ENCODE results near the gene TDRD5. TPM values are rescaled to one million over a fixed set of nuclear protein-coding genes. Genes with fewer than 3 reads are reported as not detected.

TDRD5 gene
- polyA plus RNA-seq (ENCODE audit: insufficient read length) = not detected

DNA sequence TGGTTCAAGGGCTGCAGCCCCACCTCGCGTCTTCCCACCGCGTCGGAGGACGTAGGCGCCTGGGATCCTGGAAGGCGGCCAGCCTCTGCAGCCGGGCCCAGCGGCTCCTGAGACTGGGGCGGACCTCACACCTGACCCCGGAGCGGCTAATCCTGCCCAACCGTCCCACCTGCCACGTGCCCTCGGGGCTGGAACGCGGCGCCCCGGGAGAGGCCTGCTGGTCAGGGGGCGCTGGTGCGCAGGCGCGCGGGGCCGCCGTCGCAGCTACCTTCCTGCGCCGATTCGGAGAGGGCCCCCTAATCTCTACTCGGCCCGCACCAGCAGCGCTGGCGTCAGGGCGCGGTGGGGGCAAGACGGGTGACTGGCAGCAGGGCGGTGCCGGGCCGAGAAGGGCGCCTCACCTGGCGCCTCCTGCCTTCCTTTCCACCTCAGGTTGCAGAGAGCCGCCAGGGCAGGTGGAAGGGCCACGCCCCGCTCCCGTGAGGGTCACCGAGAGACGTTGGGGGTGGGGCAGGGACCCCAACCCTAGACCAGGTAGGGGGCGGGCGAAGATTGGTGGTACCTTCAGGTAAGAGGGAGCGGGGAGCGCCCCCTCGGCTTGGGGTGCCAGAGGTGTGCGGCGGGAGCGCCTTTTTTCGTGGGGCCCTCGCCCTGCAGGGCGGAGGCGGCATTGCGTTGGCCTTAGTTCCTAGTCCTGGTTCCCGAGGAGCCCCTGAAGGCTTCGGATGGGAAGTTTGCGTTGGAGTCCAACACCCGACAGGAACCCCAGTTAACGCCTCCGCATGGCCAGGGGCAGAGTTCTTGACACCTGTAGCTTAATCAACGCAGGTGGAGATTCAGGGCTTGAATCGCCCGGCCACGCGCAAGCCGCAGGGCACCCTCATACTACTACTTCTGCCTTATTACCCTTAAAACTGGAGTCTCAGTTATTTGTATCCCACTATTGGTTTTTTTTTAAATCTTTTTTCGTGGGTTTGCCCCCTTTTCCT, at the start of gene TDRD5:
Gene TDRD5, plus strand, starts transcription at position 241 of the 989 bp plus-strand sequence. CDS start 784 bp downstream, outside the sequence.
- DNase-seq (ENCODE audit: low read depth) = no peak

DNA sequence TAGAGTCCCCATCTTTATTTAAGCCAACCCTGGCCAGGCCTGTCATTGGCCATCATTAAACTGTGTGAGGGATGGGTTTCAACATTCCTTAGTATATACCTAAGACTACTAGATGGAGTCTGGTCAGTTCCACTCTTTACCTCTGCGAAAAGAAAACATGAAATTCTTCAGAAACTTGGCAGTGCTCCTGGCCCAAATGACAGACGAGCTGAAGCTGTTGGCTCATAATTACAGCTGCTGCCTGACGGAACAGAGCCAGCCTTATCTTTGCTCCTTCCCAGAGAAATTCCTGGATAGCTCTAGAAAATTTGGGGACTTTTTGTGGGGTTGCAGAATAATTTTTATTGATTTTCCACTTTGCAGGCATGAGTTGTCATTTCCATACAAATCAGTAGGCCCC, 46.3 kb upstream of the TDRD5 start:
- DNase-seq (ENCODE audit: low read depth) = no peak

- DNase-seq (ENCODE audit: low read depth) = no peak
These were observed 44.6 kb upstream of the TDRD5 start for GRCh38 chr1:179547021-179547535.

DNA sequence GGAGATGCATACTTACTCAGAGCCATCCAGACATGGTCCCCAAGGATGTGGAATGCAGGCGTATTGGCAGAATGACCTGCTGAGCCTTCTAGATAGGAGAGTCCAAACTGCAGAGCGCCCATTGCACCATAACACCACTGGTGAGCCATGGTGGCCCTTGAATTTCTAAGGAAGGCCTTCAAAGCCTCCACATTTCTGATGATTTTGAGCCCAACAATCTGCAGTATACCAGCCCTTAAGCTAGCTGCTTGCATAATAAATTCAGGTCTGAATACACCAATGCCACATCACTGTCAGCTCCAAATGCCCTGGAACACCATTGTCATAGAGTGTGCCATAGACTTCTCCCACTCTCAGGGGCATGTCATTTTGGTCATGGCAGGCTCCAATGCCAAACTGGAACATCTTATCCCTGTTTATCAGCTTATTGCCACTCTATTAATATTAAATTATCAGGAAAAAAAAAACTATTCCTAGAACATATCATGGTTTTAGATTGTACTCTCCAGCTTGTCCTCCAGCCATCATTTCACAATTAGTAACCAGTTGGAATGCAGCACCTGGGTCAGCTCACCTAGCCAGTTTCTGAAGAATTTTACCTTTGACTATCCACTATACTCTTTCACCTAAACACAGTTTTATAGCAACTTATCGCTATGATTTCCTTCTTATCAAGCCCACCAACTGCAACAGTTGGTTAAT, 42.8 kb upstream of the TDRD5 start:
- DNase-seq (ENCODE audit: low read depth) = no peak

DNA sequence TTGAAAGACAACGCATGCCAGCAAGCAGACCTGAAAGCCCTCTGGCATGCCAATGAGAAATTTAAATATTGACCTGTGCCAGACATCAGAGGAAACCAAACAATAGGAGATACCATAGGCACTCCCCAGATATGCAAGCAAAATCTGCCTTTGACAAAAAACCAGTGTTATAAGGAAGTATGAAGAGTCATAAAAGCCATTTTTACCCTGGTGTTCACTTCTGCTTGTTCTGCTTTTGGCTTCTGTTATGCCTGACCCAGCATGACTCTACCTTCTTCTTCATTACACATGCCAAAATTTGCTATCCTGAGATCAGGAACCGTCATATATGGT, 42.3 kb upstream of the TDRD5 start:
- no peak for DNase-seq (ENCODE audit: low read depth)

DNA sequence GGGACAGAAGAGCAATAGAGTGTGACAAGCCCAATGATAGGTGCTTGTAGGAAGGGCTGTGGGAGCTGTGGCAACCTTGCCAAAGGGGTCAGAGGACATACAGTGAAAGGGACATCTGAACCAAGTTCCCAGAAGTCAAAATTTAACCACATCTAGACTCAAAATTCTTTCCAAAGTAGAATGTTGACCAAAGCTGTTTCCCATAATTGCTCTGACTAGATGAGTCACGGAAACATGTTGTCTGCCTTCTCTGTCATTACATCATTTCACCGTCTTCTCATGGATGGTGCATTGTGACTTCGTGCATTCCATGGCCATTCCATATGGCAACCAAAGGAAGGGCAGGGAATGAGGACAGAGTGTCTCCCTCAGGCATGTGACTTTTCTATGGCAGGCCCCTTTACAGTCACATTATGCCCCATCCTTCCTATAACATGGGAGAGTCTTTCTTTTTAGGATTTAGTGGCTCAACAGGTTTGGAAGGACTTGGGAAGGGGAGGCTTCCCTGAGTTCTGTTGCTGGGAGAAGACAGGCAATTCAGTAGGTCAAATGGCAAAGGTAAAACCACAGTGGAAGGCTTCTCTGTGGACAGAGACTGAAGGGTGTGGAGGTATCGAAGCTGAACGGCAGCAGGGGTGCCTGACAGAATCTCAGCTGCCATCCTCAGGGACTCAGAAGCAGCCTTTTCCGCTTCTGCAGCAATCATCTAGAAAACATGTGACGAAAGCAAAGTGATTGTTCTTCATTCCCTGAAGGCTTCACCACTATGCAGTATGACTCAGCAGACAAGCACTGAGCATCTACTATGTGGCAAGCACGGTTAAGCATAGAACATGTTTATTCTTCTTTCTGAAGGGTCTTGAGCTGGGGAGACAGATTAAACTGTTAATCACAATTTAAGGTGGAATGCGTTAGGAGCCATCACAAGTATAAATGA, 40.6 kb upstream of the TDRD5 start:
- no peak for DNase-seq (ENCODE audit: low read depth)

DNA sequence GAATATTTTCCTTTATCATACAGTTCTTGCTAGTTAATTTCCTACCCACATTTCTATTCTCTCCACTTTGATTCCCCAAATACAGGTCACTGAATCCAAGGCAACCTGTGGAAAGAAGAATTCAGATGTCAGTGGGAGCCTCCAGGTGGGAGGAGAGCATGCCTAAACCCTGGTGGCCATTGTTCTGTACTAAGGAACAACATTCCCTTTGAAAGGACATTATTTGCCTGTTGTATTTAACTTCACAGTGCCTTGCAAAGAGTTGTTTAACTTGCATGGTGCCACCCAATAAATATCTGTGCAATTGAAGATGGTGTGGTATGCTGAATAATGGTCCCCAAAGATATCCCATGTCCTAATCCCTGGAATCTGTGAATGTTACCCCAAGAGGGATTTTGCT, 37.2 kb upstream of the TDRD5 start:
- no peak for DNase-seq (ENCODE audit: low read depth)

GRCh38 chr1:179558078-179558477, 33.6 kb upstream of the TDRD5 start:
- no peak for DNase-seq (ENCODE audit: low read depth)

GRCh38 chr1:179575497-179576314, 15.9 kb upstream of the TDRD5 start, which contains the start of gene NPHS2:
TSS of gene NPHS2 (minus strand) at chr1:179575948. CDS start at chr1:179575864, 84 bp downstream.
- DNase-seq (ENCODE audit: low read depth) = no peak

- no peak for DNase-seq (ENCODE audit: low read depth)
These were observed 15.1 kb upstream of the TDRD5 start for GRCh38 chr1:179576509-179576908.

DNA sequence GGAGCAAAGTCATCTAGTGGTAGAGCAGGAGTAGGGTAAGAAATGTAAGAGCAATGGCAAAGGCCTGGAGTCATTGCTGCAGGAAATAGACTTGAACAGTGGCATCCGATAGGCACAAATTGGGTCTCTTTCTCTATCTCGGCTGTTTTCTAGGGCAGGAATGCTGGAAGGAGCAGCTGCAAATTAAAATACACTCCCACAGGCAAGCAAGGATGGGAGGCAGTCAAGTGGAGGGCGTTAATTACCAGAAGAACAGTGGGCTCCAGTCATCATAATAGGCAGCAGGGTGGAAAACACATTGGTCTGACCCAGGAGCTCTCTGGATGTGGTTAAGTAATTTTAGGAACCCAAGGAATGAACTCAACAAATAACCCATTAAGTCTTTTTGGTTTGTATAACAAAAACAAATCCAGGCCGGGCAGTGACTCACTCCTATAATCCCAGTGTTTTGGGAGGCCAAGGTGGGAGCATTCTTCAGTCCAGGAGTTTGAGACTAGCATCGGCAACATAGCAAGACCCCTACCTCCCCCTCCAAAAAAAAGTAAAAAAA, 7.8 kb upstream of the TDRD5 start:
- no peak for DNase-seq (ENCODE audit: low read depth)

- DNase-seq (ENCODE audit: low read depth) = no peak
These were observed 5.4 kb upstream of the TDRD5 start for GRCh38 chr1:179586107-179586823.

DNA sequence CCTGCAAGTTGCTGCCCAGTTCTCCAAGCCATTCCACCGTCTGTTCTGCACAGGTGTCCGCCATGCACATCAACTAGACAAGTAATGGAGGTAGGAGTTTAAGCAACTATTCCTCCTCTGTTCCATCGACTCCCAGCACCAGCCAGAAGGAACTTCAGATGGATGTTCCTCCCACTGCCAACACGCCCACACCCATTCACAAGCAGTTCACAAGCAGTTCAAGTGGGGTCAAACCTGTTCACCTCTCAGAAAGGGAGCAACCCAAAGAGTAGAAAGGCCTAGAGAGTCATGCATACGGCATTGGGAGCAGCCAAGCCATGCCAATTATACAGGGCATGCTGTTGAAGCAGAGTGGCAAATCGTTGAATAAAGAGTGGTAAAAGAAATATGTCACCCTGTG, 4.3 kb upstream of the TDRD5 start:
- no peak for DNase-seq (ENCODE audit: low read depth)

DNA sequence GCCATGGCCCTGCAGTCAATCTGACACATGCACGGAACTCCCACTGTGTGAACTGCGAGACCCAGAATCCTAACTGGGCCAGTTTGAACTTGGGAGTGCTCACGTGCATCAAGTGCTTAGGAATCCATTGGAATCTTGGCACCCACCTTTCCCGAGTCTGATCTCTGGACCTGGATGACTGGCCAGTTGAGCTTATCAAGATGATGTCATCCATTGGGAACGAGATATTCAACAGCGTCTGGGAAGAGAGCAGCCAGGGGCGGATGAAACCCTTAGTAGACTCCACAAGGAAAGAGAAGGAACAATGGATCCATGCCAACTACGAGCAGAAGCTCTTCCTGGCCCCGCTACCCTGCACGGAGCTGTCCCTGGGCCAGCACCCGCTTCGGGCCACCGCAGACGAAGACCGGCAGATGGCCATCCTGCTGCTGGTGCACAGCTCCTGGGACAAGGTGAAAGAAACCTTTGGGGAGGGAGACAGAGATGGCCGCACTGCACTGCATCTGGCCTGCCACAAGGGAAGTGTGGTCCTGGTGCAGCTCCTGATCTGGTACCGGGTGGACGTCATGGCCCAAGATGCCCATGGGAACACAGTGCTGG, 3.1 kb upstream of the TDRD5 start:
- no peak for DNase-seq (ENCODE audit: low read depth)

GRCh38 chr1:179589509-179589908, 2.1 kb upstream of the TDRD5 start:
- no peak for DNase-seq (ENCODE audit: low read depth)

- DNase-seq (ENCODE audit: low read depth) = no peak
These were observed 961 bp upstream of the TDRD5 start for GRCh38 chr1:179590671-179591070.

DNA sequence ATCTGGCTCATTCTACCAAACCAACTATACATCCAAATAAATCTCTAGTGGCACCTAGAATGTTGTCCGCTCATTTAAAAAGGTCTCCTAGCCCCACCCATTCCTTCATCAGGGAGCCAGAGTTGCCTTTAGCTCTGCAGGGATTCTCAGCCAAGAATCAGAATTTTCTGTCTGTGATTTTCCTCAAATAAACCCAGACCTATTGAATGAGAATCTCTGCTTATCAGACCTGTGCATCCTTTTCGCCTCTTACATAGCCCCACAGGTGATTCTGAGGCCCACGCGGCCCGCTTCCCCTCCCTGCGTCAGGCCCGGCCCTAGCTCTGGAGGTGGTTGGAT, 410 bp upstream of the TDRD5 start:
- no peak for DNase-seq (ENCODE audit: low read depth)

DNA sequence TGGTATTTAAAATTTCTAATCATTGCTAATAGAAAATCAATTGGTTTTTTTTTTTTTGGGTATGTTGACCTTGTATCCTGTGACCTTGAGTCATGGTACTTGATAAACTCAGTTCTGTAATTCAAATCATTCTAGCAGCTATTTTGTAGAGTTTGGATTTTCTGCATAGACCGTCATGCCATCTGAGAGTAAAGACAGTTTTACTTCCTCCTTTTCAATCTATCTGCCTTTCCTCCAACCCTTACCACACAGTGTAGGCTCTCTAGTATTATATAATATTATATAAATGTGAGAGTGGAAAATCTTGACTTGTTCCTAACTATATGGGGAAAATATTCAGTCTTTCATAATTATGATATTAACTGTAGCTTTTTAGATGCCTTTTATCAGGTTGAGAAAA, 7.0 kb downstream of the TDRD5 start:
- DNase-seq (ENCODE audit: low read depth) = no peak

DNA sequence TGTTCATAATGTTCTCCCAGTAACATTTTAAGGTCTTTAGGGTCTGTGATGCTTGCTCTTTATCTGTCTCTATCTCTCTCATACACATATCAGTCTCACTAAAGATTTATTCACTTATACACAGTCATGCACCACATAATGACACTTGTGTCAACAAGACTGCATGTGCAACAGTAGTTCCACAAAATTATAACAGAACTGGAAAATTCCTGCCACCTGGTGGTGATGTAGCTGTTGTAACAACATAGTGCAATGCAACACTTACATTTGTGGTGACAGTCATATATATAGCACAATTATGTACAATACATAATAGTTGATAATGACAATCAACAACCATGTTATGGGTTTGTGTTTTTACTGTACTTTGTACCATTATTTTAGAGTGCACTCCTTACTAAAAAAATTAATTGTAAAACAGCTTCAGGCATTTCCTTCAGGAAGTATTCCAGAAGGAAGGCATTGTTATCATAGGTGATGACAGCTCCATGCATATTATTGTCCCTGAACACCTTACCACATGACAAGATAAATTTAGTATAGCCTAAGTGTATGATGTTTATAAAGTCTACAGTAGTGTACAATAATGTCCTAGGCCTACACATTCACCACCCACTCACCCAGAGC, 8.1 kb downstream of the TDRD5 start:
- DNase-seq (ENCODE audit: low read depth) = no peak

Data from forelimb muscle (tissue), 1 donor.